CD1c-positive myeloid dendritic cell (primary cell): ENCODE data around the gene HOXB2.

ENCODE experiments used
- DNase-seq: peaks from one replicate; pipeline ENCODE4 v3.0.0-alpha.2; 2016; ENCODE audit errors: extremely low spot score

Gene HOXB2

DNA sequence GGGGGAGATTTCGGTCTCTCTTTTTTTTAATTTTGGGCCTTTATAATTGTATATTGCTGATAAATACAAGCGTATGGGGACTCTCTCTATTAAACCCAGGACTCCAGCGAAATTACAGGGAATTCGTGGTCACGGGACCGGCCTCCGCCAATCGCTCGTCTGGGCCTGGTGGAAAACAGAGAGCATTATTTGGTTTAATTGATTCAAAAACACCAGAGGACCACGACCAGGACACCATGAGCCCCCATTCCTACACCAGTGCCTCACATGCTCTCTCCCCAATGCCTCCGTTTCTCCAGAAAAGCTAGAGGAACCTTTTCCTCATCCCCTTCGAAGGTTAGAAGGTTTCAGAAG is at the start of gene HOXB2:
Gene HOXB2, minus strand, starts transcription at position 88 of the 354 bp plus-strand sequence. CDS start 198 bp downstream, outside the sequence.
- DNase-seq = no peak

DNA sequence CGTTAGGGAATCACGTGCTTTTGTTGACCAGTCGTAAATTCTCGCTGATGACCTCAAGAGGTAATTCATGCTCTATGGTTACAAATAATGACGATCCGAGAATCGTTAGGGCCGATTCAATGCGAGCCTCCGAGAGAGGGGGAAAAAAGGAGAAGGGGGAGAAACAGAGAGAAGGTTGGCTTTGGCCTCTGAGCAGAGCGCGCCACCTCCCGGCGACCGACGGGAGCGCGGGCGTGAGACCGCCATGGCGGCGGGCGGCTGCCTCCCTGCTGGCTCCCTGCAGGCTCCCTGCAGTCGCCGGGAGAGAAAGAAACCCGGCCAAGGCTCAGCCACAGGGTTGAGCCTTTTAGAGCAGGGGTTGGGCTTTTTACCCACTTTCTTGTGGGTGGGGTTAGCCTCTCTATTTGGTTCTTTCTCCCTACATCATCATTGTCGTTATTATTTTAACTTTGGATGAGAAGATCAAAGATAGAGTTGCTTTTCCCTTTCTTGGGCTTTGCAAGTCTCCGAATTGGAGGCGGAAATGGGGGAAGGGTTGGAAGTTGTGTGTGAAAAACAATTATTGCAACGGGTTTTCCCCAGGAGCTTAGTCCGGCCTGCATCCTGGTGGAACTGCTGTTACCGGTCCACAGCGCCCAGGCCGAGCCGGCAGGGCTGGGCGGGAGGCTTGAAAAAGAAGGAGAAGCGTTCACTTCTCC is 49.1 kb upstream of the HOXB2 start:
- DNase-seq = peak; percentile 81

DNA sequence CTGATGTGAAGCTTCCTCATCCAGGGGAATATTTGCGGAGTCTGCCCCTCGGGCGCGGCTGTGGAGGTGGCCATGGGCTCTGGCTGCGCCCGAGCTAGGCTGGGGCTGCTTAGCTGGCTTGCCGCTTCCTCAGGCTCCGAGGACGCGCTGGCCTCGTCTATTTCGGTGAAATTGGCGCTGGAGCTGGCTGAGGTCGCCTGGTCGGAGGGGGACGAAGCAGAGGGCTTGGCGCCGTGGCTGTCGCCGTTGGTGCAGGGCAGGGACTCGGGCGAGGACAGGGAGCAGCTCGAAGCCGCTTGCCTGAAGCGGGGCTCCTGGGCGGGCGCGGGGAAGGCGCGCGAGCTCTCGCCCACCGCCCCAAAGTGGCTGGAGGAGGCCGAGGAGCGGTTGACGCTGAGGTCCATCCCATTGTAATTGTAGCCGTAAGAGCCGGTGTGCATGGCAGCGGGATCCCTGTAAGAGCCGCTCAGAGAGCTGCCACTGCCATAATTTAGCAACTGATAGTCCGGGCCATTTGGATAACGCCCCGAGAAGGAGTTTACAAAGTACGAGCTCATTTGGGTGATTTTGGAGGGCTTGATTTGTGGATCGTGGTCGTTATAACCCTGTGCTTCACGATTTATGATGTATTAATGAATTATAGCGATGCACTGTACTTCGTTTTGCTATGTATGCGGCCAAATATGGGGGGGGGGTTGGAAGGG is 48.4 kb upstream of the HOXB2 start, which contains the start of gene HOXB5:
Gene HOXB5, minus strand, starts transcription at position 654 of the 704 bp plus-strand sequence. Its CDS starts 97 bp downstream, at position 557.
- DNase-seq = peak; percentile 4

DNA sequence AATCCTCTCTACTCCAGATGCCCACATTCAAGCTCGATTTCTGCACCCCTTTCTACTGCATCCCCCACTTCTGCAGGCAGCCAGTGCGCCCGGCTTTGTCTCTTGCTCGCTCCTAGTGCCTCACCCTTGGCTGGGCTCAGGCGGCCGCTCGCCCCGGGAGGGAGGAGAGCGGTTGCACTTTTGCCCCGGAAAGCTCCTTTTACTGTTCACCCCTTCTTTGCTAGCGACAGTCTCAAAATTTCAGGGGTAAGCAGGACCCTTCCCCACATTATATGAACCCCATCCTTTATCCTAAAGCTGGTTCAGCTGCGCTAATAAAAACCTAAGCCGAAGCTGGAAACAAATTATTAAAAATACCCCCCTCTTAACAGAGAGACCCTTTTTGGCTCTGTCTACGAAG is 47.7 kb upstream of the HOXB2 start:
- no peak for DNase-seq

DNA sequence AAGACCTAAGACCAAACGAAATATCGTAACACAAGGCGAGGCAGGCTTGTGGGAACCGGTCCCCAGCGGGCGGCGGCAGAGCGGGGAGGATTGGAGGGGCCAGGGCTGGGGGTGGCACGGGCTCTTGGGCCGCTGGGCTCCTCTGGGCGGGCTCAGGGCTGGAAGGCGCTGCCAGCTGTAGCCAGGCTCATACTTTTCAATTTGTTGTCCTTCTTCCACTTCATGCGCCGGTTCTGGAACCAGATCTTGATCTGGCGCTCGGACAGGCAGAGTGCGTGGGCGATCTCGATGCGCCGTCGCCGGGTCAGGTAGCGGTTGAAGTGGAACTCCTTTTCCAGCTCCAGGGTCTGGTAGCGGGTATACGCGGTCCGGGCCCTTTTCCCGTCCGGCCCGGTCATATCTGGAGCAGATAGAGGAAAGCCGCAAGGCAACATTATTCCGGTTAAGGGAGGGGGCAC is 47.2 kb upstream of the HOXB2 start:
- no peak for DNase-seq

DNA sequence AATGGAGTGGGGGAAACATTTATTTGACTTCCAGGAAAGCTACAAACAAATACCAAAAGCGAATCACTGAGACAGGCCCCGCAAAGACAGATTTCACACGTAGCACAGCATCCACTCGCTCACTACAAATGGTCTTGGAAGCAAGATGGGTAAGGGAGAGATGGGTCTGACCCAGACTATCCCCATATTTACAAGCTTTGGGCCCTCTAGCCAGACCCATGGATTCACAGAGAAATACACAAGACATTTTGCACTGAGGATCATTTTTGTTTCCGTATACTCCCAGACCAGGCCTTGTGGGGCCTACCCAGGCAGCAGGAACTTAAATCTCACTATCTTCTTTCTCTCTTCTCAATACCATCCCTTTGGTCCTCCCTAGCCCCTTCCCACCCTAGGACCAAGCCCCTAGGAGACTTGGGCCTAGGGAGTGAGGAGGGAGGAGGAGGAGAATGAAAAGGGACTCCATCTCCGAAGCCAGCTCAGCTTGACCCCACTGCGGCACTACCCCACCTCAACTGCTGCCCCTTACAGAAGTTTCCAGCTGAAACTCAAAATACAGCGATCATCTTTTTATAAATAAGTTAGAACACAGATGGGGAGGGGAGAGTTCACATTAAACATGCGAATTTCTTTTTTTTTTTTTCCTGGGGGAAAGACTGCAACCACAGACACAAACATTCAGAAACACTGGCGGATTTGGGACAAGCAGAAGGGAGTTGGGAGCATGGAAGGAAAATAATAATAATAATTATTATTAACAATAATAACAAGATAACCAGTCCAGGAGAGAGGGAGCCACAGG is 46.5 kb upstream of the HOXB2 start:
- DNase-seq = no peak

DNA sequence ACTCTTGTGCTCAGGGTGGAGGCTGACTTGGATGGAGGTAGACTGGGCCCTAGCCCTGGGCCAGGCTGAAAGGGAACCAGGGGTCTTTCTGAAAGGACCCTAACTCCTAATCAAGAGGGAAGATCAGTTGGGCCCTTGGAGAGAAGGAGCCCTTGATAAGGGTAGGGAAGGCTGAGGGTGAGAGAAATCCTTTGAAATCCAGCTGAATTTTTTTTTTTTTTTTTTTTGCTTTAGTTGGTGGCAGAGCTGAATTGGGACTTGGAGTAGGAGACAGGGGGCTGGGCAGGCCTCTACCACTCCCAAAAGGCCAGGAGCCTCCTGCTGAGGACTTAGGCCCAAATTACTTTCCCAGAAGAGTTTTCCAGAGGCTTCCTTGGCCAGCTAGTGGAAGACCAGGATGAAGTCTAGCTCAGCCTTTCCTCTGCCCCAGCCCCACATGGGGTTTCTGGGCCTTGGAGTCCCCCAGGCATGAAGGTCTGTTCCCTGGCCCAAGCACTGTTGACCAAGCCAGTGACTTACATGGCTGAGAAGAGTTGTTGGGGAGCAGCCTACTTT is 45.8 kb upstream of the HOXB2 start:
- no peak for DNase-seq

DNA sequence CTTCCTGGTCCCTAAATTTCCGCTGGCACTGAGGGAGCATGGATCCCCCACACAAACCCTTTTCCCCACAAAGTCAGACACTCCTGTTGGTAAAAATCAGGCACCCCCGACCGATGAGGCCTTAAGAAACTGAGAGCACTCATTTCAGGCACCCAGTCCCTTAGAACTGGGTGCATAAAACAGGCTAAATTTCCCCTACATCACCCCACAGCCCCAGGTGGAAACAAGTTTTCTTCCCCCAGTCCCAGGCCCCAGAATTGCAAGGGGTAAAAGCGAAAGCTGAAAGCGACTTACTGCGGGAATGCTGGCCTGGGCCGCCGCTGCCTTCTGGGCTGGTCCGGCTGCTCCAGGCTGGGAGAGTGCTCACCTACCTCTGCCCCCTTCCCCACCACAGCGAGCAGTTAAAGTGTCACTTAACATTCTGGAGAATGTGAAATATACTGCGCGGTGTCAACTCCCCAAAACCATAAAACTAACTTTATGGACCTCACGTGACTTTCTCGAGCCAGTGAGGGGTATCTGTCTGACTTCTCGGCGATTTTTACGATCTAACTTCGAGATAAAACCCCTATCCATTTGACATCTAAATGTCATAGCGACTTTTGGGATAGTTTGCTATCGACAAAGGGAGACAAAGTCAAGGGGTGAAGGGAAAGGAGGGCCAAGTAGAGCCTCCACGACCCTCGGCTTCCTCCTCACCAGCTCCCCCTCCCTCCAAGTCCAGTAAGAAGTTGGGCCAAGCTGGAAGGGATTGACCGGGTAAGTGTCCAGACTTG is 45.1 kb upstream of the HOXB2 start, which contains the start of gene HOXB3:
Gene HOXB3, minus strand, starts transcription at position 411 of the 776 bp plus-strand sequence. CDS start 37,767 bp downstream, outside the sequence.
- DNase-seq = no peak

DNA sequence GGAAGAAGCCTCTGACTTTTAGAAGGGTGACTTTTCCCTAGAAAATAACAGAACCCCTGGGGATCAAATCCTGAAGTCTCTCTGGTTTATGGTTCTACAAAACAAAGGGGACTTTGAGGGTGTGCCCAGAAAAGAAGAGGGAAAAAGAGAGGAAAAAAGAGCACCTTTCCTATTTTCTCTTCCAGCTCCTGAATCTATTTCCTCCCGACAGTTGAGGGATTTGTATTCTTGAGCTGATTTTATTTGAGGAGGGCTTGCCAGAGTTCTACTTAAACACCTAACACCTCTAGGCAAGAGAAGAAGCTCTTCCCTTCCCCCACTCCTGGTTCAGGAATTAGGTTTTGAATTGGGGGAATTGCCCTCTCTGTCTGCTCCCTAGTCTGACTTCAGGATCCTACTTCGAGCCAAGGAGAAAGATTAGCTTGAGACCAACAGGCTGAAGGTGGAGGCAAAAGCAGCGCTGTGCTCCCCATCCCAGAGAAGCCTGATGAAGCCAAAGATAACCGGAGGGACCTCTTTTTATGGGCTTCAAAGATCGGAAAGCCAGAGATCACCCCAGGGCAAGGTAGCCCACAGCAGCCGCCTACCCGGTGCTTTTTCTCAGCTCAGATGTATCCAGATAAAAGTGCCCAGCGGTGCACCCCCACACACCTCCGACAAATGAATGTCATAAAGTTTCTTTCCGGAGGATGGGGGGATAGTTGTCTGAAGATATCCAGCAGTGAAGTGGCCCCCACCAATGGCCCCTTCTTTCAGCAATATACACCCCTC is 44.3 kb upstream of the HOXB2 start:
- DNase-seq = no peak

DNA sequence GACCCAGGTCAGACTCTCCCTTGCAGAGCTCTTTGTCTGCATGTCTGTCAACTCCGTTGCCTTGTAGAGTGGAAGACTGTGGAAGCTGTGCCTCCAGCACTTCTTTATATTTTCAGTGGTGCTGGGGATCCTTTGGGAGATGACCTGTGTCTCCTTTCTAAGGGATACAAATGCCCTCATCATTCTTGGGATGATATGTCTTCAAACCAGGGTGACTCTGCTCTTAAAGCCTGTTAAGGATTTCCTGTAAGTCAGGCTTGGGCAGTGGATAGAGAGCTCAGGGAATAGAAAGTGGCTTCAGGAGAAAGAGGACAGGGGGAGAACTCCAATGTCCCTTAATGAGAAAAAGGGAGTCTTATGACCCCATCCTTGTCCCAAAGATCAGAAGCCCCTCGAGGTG is 43.6 kb upstream of the HOXB2 start:
- no peak for DNase-seq

DNA sequence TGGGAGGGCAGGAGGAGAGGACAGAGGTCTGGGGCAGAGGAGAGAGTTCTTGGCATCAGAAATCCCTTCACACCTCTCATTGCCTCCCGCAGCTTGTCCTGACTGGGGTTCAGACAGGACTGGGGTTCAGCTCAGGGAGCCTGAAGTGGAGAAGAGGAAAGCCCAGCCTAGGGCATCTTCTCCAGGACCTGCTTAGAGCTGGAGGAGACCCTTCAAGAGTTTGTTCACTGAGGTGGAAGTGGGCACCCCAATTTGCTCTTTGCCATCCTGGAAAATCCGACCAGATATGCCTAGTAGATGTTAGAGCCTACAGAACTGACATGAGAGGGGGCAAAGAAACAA is 43.1 kb upstream of the HOXB2 start:
- DNase-seq = no peak

DNA sequence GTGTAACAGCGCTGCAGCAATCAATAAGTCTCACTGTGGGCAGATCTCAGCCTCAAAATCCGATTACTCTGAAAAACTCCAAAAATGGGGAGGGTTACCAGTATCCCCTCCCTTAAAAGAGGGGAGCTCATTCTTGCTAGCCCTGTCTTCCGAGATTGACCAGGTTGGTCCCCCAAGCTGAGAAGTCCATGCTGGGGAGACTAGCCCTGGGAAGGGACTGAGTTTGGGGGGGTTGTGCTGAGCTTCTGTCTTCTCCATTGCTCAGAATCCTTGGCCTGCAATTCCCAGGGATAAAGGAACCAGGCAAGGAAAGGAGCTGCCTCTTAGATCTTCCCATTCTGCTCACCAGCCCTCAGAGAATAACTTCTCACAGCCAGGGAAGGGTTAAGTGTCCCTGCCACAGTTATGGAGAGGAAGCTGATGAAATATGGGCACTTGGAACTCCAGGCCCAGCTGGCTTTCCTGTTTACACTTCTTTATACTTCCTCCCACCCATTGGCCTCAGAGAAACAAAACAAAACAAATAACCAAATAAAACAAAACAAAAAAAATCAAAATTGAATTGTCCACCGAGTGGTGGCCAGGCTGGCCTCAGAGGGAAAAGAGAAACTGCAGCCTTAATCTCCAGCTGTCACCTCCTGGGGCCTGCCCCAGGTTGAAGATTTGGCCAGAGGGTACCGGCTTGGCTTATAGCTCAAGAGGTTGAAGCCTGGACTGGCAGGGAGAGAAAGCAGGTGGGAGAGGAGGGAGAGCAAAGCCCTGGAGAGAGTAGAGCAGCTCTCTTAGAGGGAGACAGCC is 42.6 kb upstream of the HOXB2 start:
- DNase-seq = no peak

DNA sequence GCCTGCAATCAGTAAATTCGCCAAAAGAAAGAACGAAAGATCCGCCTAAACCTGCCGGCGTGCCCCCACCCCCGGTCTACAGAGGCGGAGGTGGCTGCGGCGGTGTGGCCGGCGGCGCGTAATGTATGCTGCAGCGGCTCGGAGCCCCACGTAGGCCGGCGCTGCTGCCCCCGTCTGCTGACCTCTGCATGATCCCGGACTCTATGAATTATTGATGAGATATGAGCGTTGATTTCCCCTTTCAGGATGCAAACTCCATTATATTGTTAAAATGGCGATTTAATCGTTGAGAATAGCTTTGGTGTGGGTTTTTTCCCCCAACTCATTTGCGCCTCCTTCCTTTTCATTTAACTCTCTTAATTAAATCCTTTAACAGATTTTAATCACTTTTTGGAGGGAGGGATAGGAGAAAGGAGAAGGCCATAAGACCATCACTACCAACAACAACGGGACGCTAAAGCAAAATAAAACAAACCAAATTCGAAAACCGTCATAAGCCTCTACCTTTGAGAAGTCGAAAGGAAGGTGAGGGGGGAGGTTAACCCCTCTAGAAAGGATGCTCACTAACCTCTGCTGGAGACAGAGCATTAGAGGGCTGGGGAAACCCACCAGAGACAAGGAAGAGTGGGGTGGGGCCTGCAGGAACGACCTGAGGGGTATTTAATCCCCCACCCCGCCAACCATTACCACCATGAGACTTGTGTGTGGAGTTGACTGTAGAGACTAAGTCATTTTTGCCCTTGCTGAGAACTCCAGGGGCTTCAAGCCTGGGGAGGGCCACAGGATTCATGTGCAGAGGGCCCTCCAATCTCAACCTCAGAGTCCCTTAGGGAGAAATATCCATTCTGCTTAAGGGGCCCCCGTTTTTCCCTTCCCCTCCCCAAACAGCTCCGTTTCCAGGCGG is 41.7 kb upstream of the HOXB2 start:
- DNase-seq = no peak

DNA sequence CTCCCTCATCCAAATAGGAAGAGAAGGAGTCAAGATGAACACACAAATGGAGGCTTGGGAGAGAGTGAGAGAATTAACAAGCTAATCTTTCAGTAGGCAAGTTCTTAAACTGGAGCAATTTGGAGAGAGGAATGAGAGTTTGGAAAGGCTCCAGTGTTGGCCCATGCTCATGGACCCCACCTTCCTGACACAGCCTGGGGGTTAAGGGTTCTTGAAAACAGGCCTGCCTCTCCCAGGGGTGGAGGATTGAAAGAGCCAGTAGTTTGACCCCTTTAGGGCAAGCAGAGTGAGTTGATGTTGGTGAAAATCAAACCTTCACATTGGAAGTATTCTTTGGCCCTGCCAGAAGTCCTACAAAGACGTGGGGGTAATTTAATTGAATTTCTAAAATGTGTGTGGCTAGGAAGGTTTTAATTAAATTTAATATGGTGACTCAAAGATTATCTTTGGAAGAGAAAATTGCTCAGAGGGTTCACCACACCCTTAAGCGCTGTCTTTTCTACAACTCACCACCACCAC is 39.4 kb upstream of the HOXB2 start:
- no peak for DNase-seq

DNA sequence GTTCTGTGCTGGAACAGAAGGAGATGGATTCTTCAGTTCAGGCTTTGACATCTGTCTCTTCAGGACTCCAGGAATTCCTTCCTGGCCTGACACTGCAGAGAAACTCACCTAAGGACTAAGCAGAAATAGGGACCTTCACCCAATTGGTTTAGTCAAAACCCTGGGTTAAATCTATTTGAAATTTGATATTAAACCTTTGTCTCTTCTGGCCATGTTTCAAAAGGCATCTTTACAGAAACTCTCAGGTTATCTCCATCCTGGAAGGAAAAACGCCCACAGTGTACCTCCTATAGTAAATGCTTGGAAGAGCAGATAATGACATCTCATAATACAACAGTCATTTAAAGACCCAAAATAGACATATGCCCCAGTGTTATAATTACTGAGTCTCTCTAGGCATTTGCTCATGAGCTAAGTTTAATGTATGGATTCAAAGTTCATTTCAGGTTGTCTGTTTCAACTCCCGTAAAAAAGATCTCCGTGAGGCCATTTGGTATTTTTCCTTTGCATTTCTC is 38.9 kb upstream of the HOXB2 start:
- no peak for DNase-seq

DNA sequence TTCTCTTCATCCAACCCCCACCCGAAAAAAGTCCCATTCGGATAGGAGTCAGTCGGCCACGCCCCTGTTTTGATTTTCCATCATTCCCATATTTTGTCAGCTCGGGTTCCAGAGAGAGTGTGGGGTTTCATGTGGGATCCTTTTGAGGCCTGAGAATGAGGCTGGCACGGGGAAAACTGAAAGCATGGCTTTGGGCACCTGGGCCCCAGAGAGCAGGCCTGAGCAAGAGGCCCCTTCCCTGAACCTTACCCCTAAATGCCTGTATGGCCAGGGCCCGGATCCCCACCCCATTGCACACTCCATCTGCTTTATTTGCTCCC is 37.8 kb upstream of the HOXB2 start:
- DNase-seq = no peak

DNA sequence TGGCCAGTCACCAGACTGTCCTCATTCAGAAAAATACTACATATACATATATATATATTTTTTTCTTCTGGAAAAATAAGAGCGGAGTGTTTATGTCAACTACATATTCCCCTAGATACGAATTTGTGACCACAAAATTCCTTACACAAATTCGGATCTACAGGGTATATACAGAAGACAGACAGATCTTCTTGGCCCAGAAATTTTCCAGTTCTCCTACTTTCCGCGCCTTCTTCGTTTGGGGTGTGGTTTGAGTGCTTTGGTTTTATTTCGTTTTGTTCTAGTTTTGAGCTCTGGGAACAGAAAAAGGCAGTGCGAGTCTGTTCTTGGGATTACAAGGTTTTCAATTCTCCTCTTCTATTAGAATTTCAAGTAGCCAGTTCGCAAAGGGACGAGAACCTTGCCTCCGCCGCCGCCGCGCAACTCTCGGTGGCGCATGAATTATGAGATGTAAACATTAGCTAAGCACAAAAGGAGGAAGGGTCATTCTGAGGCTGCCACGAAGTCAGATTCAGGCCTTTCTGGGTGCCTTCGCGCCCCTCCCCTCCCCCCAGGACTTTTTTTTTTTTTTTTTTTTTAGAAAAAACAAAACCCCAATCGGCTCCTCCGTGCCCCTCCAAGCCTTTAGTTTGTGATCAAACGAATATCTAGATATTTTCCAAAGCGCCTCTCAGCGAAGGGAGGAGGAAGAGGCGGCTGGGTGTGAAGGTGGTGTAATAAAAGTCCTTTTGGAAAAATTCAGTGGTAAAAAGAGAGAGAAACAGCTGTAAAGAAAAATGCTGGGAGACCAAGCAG is 35.0 kb upstream of the HOXB2 start:
- no peak for DNase-seq

DNA sequence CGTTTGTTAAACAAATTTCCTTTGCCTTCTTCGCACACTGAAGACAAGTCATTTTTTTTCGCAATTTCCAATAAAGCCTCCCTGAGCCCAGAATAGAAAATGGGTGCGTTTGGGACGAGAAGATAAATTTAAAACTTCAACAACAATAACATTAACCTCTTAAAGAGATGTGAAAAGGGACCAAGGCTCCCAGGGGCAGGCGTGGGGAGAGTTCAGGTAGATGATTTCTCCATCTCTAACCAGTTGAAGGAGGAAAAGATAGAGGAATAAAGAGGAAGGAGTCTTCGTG is 34.5 kb upstream of the HOXB2 start:
- no peak for DNase-seq
